IPS-18a (cell line): ENCODE results near the gene FAM228A.

Experiments used
- H3K27ac ChIP-seq: one replicate; pipeline ENCODE4 v1.5.1; 2013; ENCODE audit warnings: low read length
- H3K27me3 ChIP-seq: one replicate; pipeline ENCODE4 v1.6.1; 2013; ENCODE audit warnings: mild to moderate bottlenecking, low read length; ENCODE audit not compliant: control insufficient read depth, insufficient read depth
- H3K36me3 ChIP-seq: one replicate; pipeline ENCODE4 v1.6.1; 2013; ENCODE audit warnings: low read depth, low read length; ENCODE audit not compliant: control insufficient read depth
- H3K4me1 ChIP-seq: one replicate; pipeline ENCODE4 v1.6.1; 2013; ENCODE audit warnings: low read depth, low read length; ENCODE audit not compliant: control insufficient read depth
- H3K4me3 ChIP-seq: one replicate; pipeline ENCODE4 v1.5.1; 2013; ENCODE audit warnings: low read length
- H3K9ac ChIP-seq: one replicate; pipeline ENCODE4 v1.6.1; 2013; ENCODE audit warnings: mild to moderate bottlenecking, low read length, moderate library complexity
- H3K9me3 ChIP-seq: one replicate; pipeline ENCODE4 v1.6.1; 2013; ENCODE audit warnings: low read depth, low read length; ENCODE audit not compliant: control insufficient read depth

Gene FAM228A

GRCh38 chr2:24209389-24210105, 34.7 kb downstream of the FAM228A start:
- Histone ChIP-seq H3K36me3 (no peaks in the 10 kb centered on the region), H3K27ac (no peak overlapping the region), H3K9me3 (no peaks in the 10 kb centered on the region), H3K9ac (no peak overlapping the region), H3K4me3 (no peak overlapping the region), H3K4me1 (no peaks in the 10 kb centered on the region), H3K27me3 (no peaks in the 10 kb centered on the region)

DNA sequence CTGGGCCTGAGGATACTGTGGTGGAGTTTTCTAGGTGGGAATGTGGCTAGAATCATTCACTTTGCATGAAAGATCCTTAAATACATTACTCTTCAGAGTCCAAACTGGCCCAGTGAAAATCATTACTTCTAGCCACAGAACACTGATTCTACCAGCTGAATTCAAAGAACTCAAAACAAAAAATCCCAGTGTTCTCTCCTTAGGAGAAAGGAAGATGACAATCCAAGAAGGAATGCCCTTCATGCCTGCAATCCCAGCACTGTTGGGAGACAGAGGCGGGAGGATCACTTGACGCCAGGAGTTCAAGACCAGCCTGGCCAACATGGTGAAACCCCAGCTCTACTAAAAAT, 35.2 kb downstream of the FAM228A start:
- Histone ChIP-seq H3K27ac (no peak overlapping the region), H3K9me3 (no peaks in the 10 kb centered on the region), H3K4me1 (no peaks in the 10 kb centered on the region), H3K9ac (no peak overlapping the region), H3K27me3 (no peaks in the 10 kb centered on the region), H3K4me3 (no peak overlapping the region), H3K36me3 (no peaks in the 10 kb centered on the region)

DNA sequence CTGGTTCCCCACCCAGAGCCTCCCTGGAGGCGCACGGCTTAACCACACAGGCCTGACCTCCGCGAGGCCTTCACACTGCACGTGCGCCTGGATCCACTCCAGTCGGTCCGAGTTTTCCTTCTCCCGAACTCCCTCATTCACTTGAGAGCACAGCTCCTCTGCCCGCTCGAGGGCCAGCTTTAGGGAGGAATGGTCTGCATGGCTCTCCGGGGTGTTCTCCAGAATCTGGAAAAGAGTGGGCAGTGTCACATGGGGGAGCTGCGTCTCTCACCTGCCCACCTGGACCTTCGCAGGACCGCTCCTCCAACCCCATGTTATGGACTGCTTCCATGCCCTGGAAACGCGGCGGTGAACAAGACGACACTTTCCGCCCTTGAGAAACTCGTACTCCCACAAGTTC, 35.9 kb downstream of the FAM228A start:
- Histone ChIP-seq H3K36me3 (no peaks in the 10 kb centered on the region), H3K27ac (no peak overlapping the region), H3K27me3 (no peaks in the 10 kb centered on the region), H3K9me3 (no peaks in the 10 kb centered on the region), H3K4me1 (no peaks in the 10 kb centered on the region), H3K9ac (no peak overlapping the region), H3K4me3 (no peak overlapping the region)

DNA sequence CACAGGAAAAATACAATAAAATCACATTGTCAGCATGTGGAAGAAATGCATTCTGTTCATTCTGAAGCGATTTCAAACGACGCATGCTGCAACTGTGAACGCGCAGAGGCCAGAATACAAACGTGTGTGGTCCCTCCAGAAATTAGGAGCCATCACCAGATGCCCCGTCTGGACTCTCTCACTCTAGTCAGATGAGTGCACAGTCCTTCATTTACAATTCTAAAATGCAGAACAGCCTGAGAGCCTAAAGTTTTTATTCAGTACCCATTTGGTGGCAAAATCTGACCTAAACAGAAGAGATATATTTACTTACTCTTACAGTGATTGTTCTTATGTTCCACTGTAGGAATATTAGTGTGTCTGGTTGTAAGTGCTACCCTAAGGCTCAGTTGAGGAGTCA, 36.6 kb downstream of the FAM228A start:
- Histone ChIP-seq H3K27me3 (no peaks in the 10 kb centered on the region), H3K9me3 (no peaks in the 10 kb centered on the region), H3K27ac (no peak overlapping the region), H3K4me1 (no peaks in the 10 kb centered on the region), H3K4me3 (no peak overlapping the region), H3K9ac (no peak overlapping the region), H3K36me3 (no peaks in the 10 kb centered on the region)

GRCh38 chr2:24214880-24215279, 40.0 kb downstream of the FAM228A start:
- Histone ChIP-seq H3K4me1 (no peaks in the 10 kb centered on the region), H3K9me3 (no peaks in the 10 kb centered on the region), H3K27me3 (no peaks in the 10 kb centered on the region), H3K36me3 (no peaks in the 10 kb centered on the region), H3K9ac (no peak overlapping the region), H3K4me3 (no peak overlapping the region), H3K27ac (no peak overlapping the region)

DNA sequence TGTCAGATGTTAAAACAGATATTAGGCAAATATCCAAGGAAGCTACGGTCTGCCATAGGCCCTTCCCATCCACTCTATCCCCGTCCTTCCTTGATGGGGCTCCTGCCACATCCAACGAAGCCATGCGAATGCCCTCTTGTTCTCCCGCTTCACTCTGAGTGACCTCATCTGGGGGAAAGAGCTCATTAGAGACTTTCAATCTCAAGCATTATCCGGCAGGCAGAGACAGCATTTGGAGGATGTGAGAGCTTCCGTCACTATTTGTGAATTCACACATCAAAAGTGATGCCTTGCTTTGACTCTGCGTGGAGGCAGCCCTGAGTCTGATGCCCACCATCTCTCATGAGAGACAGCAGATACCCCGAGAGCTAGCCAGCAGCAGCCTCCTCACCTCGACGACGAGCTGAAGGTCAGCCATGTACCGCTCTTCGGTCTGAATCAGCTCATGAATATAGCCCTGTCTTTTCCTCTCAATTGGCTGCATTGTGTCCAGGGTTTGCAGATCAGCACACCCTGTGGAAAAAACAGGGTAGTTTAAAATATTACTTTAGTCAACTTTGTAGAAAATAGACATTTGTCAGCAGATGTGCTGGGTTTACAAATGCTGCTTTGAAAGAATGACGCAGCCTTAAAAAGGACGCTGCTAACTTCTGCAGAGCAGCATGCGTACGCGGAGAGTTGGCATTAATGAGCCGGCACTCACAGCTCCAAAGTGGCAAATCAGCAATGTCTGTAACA, 45.9 kb downstream of the FAM228A start:
- Histone ChIP-seq H3K9me3 (no peaks in the 10 kb centered on the region), H3K4me3 (no peak overlapping the region), H3K27ac (no peak overlapping the region), H3K27me3 (no peaks in the 10 kb centered on the region), H3K4me1 (no peaks in the 10 kb centered on the region), H3K36me3 (no peaks in the 10 kb centered on the region), H3K9ac (no peak overlapping the region)

- Histone ChIP-seq H3K9ac (no peak overlapping the region), H3K4me1 (no peaks in the 10 kb centered on the region), H3K4me3 (no peak overlapping the region)
Measured at GRCh38 chr2:24221343-24222050, 46.6 kb downstream of the FAM228A start.

DNA sequence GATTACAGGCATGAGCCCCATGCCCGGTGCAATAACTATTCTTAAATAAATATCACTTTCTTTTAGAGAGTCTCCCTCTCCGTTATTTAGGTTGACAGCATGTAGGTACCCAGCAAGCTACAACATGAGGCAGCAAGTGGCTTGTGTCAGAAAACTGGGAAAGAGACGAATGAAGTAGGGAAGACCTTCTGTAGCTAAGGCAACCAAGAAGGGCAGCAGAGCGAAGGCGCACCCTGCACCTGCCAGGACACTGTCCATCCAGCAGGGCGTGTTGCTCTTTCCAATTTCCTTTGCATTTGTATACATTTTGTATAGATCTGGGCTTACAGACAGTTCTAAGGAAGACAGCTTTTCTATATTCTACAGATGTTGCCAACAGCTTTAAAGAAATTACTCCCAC, 48.1 kb downstream of the FAM228A start:
- H3K9ac ChIP-seq = no peak overlapping the region
- no peaks in the 10 kb centered on the region for H3K27me3 ChIP-seq
- H3K9me3 ChIP-seq = no peaks in the 10 kb centered on the region
- no peak overlapping the region for H3K4me3 ChIP-seq
- no peaks in the 10 kb centered on the region for H3K36me3 ChIP-seq
- H3K4me1 ChIP-seq = no peaks in the 10 kb centered on the region
- H3K27ac ChIP-seq = no peak overlapping the region

More at GRCh38 chr2:24221343-24222050, 46.6 kb downstream of the FAM228A start:
- Histone ChIP-seq H3K27ac (no peak overlapping the region), H3K27me3 (no peaks in the 10 kb centered on the region), H3K9me3 (no peaks in the 10 kb centered on the region), H3K36me3 (no peaks in the 10 kb centered on the region)

DNA sequence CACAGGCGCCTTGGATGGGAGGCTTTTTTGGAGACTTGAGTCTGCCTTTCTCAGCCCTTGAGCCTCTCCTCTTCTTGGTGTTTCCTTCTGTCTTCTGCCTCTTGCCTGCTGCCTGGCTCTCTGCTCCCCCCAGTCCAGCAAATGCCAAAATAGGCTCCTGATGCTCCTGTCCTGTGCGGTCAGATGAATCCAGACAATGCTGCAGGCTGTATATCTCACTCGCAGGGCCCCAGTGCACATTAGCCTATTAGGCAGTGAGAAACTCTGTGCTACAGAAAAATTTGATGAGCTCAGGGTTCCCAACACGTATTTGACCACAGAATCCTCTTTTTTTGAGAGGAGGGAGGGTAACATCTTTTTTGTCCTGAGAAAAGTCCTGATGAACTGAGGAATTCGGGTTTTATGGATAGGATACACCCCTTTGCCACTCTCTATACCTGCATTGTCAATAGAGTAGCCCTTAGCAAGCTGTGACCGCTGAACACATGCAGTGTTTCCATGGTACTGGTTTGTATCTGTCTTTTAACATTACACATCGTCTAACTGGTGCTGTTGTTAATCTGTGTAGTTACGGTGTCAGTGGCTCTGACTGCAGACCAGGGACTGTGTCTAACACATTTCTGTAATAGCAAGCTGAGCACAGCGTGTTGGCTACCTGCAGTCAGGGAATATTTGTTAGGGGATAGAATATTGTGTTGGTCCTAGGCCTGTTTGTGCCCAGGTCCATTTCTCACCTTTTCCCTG, 50.8 kb downstream of the FAM228A start:
- Histone ChIP-seq H3K36me3 (no peaks in the 10 kb centered on the region), H3K9me3 (no peaks in the 10 kb centered on the region), H3K27me3 (no peaks in the 10 kb centered on the region), H3K4me1 (no peaks in the 10 kb centered on the region), H3K9ac (no peak overlapping the region), H3K4me3 (no peak overlapping the region), H3K27ac (no peak overlapping the region)

GRCh38 chr2:24228470-24228869, 53.6 kb downstream of the FAM228A start:
- no peak overlapping the region for H3K4me3 ChIP-seq
- no peak overlapping the region for H3K9ac ChIP-seq
- H3K4me1 ChIP-seq = no peaks in the 10 kb centered on the region

GRCh38 chr2:24231461-24231881, 56.6 kb downstream of the FAM228A start:
- H3K9ac ChIP-seq = no peak overlapping the region
- H3K27ac ChIP-seq = no peak overlapping the region
- no peak overlapping the region for H3K4me3 ChIP-seq
- H3K9me3 ChIP-seq = no peaks in the 10 kb centered on the region
- no peaks in the 10 kb centered on the region for H3K36me3 ChIP-seq
- no peaks in the 10 kb centered on the region for H3K4me1 ChIP-seq
- no peaks in the 10 kb centered on the region for H3K27me3 ChIP-seq

More at GRCh38 chr2:24228470-24228869, 53.6 kb downstream of the FAM228A start:
- no peaks in the 10 kb centered on the region for H3K9me3 ChIP-seq
- H3K27me3 ChIP-seq = no peaks in the 10 kb centered on the region
- H3K36me3 ChIP-seq = no peaks in the 10 kb centered on the region
- no peak overlapping the region for H3K27ac ChIP-seq
